HEK293 (cell line): ENCODE results near the gene KIF26B.

ENCODE experiments used
- CTCF ChIA-PET: fragments of 350-600 bp; formaldehyde crosslinking; extraction: SDS; loops from one replicate; lab custom pipeline; 2021; ENCODE audit warnings: antibody characterized with exemption; lab: Yijun Ruan, JAX
- POLR2A ChIA-PET: fragments of 300-600 bp; formaldehyde crosslinking; extraction: SDS; loops from one replicate; lab custom pipeline; 2020; ENCODE audit warnings: antibody characterized with exemption, inconsistent platforms; lab: Yijun Ruan, JAX
- H3K27ac ChIP-seq: fragments of 200-500 bp; sonication (Bioruptor generic); 2 replicates; pipeline ENCODE4 v1.5.1; 2014; ENCODE audit warnings: low read depth, low read length, control low read depth, inconsistent platforms; ENCODE audit errors: extremely low read depth
- H3K36me3 ChIP-seq, 2 experiments: fragments of 200-500 bp in 1 of 2; sonication (Bioruptor generic) in 1 of 2; 1 replicate in 1 of 2; 2 replicates in 1 of 2; pipeline ENCODE4 v1.5.1; 2014 to 2017; ENCODE audit warnings: inconsistent platforms in 2 of 2, low read length in 2 of 2; ENCODE audit not compliant: control insufficient read depth in 2 of 2, insufficient read depth in 1 of 2
- H3K4me1 ChIP-seq: fragments of 200-500 bp; sonication (Bioruptor generic); 2 replicates; pipeline ENCODE4 v1.5.1; 2014; ENCODE audit warnings: mild to moderate bottlenecking, low read length, inconsistent platforms; ENCODE audit not compliant: control insufficient read depth, insufficient read depth
- H3K4me3 ChIP-seq: 2 replicates; pipeline ENCODE4 v1.5.1; 2011; ENCODE audit warnings: low read depth, mild to moderate bottlenecking, control low read depth, low read length, moderate library complexity
- H3K9me3 ChIP-seq: fragments of 200-500 bp; sonication (Bioruptor generic); 2 replicates; pipeline ENCODE4 v1.5.1; 2014; ENCODE audit warnings: low read depth, low read length, inconsistent platforms; ENCODE audit not compliant: control insufficient read depth, insufficient read depth
- REPIN1 ChIP-seq: fragments of 450-650 bp; formaldehyde crosslinking; IDR thresholded peaks from 2 replicates; pipeline ENCODE4 v1.5.1; 2017; ENCODE audit warnings: missing biosample characterization, missing genetic modification characterization, low read depth
- ZBTB48 ChIP-seq: fragments of 450-650 bp; formaldehyde crosslinking; IDR thresholded peaks from 2 replicates; pipeline ENCODE4 v1.5.1; 2016; ENCODE audit warnings: missing biosample characterization, missing genetic modification characterization
- ZBTB8A ChIP-seq: fragments of 450-650 bp; formaldehyde crosslinking; IDR thresholded peaks from 2 replicates; pipeline ENCODE4 v1.5.1; 2016; ENCODE audit warnings: missing biosample characterization, missing genetic modification characterization
- ZFHX2 ChIP-seq: fragments of 450-650 bp; formaldehyde crosslinking; conservative IDR thresholded peaks from 2 replicates; pipeline ENCODE4 v1.5.1; 2016; ENCODE audit warnings: missing biosample characterization, missing genetic modification characterization
- ZNF24 ChIP-seq: fragments of 450-650 bp; formaldehyde crosslinking; IDR thresholded peaks from 2 replicates; pipeline ENCODE4 v1.5.1; 2016; ENCODE audit warnings: missing biosample characterization, missing genetic modification characterization
- ZNF248 ChIP-seq: fragments of 450-650 bp; formaldehyde crosslinking; IDR thresholded peaks from 2 replicates; pipeline ENCODE4 v1.5.1; 2017; ENCODE audit warnings: missing biosample characterization, missing genetic modification characterization
- ZNF274 ChIP-seq, 2 experiments: fragments of 200-500 bp in 1 of 2; fragments of 450-650 bp in 1 of 2; sonication (Bioruptor generic) in 1 of 2; formaldehyde crosslinking in 1 of 2; IDR thresholded peaks; 2 replicates each; pipeline versions ENCODE4 v1.5.1 to v1.6.1; 2014 to 2016; ENCODE audit warnings: borderline replicate concordance in 1 of 2, inconsistent platforms in 1 of 2, low read length in 1 of 2, missing biosample characterization in 1 of 2, missing genetic modification characterization in 1 of 2
- ZNF660 ChIP-seq: fragments of 450-650 bp; IDR thresholded peaks from 2 replicates; pipeline ENCODE4 v1.5.1; 2018; ENCODE audit warnings: missing biosample characterization, mild to moderate bottlenecking, missing genetic modification characterization
- ZNF701 ChIP-seq: fragments of 450-650 bp; formaldehyde crosslinking; IDR thresholded peaks from 2 replicates; pipeline ENCODE4 v1.5.1; 2016; ENCODE audit warnings: missing biosample characterization, missing genetic modification characterization
- ZNF776 ChIP-seq: fragments of 450-650 bp; formaldehyde crosslinking; IDR thresholded peaks from 2 replicates; pipeline ENCODE4 v1.5.0; 2017; ENCODE audit warnings: missing biosample characterization, missing genetic modification characterization, borderline replicate concordance
- ZNF830 ChIP-seq: fragments of 450-650 bp; IDR thresholded peaks from 2 replicates; pipeline ENCODE4 v1.5.0; 2018; ENCODE audit warnings: missing biosample characterization, missing genetic modification characterization, low read depth, mild to moderate bottlenecking, moderate library complexity
- TF ChIP-seq, protein P1 (sequence below): fragments of 450-650 bp; formaldehyde crosslinking; IDR thresholded peaks from 2 replicates; pipeline ENCODE4 v1.5.1; 2016; ENCODE audit warnings: missing biosample characterization, missing genetic modification characterization
- TF ChIP-seq, protein P2 (sequence below): fragments of 450-650 bp; formaldehyde crosslinking; IDR thresholded peaks from 2 replicates; pipeline ENCODE4 v1.5.1; 2016; ENCODE audit warnings: missing biosample characterization, missing genetic modification characterization, borderline replicate concordance
- TF ChIP-seq, protein P3 (sequence below): fragments of 450-650 bp; formaldehyde crosslinking; IDR thresholded peaks from 2 replicates; pipeline ENCODE4 v1.5.1; 2016; ENCODE audit warnings: missing biosample characterization, missing genetic modification characterization

KIF26B gene

DNA sequence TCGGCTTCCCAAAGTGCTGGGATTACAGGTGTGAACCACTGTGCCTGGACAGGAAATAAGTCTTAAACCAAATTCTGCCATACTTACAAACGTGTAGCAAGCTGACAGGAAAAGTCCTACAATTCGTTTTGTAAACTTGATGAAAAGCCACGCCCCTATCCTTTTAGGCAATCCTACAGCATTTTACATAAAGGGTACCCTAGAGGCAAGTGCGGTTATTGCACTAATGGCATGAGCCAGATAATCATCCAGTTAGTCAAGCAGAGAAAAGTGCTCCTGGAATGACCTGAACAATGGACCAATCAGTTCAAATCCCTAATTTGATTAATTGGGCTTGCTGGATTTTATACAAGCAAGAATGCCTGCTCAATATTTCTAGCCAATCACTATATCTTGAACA, 338.2 kb downstream of the KIF26B start (continued):
- TF ChIP-seq, protein P1, sequence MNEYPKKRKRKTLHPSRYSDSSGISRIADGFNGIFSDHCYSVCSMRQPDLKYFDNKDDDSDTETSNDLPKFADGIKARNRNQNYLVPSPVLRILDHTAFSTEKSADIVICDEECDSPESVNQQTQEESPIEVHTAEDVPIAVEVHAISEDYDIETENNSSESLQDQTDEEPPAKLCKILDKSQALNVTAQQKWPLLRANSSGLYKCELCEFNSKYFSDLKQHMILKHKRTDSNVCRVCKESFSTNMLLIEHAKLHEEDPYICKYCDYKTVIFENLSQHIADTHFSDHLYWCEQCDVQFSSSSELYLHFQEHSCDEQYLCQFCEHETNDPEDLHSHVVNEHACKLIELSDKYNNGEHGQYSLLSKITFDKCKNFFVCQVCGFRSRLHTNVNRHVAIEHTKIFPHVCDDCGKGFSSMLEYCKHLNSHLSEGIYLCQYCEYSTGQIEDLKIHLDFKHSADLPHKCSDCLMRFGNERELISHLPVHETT (tag by site-specific recombination), result no peak
- no peak for TF ChIP-seq ZFHX2
- TF ChIP-seq ZBTB48 (tag by site-specific recombination), result no peak

DNA sequence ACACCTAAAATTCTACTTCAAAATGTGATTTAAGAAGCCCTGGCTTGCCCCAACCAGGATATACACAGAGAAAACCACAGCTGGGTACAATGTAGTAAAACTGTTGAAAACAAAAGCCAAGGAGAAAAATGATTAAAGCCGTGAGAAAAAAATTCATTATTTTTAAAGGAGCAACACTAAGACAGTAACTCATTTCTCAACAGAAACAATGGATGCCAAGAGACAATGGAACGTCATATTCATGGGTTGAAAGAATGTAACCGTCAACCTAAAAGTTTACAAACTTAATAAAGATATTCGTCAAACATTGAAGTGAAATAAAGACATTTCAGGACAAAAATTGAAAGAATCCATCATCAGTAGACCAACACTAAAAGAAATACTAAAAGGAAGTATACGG, 340.9 kb downstream of the KIF26B start:
- no peaks in the 10 kb centered on the region for H3K4me1 ChIP-seq
- no peak overlapping the region for H3K27ac ChIP-seq
- TF ChIP-seq ZNF248 (tag by site-specific recombination) (no peak), ZNF274 (IDR thresholded peaks at IDR 0.05; ENCODE audit: low read length) (no peak), ZNF274 (tag by site-specific recombination; IDR thresholded peaks at IDR 0.05; ENCODE audit: borderline replicate concordance) (no peak), ZNF830 (tag by site-specific recombination) (no peak)
- ChIA-PET POLR2A (no interaction called here), CTCF (no interaction called here)
- H3K9me3 ChIP-seq, result no peaks in the 10 kb centered on the region
- no peaks in the 10 kb centered on the region for H3K36me3 ChIP-seq
- H3K4me3 ChIP-seq, result no peak overlapping the region

DNA sequence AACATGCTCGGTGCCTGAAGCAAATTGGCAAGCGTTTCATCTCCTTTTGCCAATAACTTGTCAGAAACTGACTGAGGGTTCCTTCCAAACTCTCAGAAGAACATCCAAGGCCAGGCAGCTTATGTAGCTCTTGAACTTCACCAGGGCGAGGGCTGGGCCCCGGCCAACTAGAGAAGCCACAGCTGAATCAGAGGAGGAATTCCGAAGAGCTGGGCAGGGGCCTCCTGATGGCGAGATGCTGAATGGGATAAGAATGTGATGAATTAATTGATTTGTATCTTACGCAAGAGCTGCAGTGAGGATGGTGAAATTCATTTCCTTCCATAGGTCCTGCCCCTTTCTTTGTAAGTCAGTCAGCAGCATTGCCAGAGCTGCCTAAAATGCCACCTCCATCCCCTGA, 345.8 kb downstream of the KIF26B start:
- CTCF ChIA-PET, result no interaction called here
- no peaks in the 10 kb centered on the region for H3K36me3 ChIP-seq
- H3K9me3 ChIP-seq, result no peaks in the 10 kb centered on the region
- no peaks in the 10 kb centered on the region for H3K4me1 ChIP-seq
- POLR2A ChIA-PET, result no interaction called here
- no peak overlapping the region for H3K4me3 ChIP-seq
- TF ChIP-seq REPIN1 (tag by site-specific recombination) (no peak), ZNF24 (tag by site-specific recombination) (no peak), ZNF776 (tag by site-specific recombination) (no peak), ZBTB8A (no peak)
- TF ChIP-seq, protein P2, sequence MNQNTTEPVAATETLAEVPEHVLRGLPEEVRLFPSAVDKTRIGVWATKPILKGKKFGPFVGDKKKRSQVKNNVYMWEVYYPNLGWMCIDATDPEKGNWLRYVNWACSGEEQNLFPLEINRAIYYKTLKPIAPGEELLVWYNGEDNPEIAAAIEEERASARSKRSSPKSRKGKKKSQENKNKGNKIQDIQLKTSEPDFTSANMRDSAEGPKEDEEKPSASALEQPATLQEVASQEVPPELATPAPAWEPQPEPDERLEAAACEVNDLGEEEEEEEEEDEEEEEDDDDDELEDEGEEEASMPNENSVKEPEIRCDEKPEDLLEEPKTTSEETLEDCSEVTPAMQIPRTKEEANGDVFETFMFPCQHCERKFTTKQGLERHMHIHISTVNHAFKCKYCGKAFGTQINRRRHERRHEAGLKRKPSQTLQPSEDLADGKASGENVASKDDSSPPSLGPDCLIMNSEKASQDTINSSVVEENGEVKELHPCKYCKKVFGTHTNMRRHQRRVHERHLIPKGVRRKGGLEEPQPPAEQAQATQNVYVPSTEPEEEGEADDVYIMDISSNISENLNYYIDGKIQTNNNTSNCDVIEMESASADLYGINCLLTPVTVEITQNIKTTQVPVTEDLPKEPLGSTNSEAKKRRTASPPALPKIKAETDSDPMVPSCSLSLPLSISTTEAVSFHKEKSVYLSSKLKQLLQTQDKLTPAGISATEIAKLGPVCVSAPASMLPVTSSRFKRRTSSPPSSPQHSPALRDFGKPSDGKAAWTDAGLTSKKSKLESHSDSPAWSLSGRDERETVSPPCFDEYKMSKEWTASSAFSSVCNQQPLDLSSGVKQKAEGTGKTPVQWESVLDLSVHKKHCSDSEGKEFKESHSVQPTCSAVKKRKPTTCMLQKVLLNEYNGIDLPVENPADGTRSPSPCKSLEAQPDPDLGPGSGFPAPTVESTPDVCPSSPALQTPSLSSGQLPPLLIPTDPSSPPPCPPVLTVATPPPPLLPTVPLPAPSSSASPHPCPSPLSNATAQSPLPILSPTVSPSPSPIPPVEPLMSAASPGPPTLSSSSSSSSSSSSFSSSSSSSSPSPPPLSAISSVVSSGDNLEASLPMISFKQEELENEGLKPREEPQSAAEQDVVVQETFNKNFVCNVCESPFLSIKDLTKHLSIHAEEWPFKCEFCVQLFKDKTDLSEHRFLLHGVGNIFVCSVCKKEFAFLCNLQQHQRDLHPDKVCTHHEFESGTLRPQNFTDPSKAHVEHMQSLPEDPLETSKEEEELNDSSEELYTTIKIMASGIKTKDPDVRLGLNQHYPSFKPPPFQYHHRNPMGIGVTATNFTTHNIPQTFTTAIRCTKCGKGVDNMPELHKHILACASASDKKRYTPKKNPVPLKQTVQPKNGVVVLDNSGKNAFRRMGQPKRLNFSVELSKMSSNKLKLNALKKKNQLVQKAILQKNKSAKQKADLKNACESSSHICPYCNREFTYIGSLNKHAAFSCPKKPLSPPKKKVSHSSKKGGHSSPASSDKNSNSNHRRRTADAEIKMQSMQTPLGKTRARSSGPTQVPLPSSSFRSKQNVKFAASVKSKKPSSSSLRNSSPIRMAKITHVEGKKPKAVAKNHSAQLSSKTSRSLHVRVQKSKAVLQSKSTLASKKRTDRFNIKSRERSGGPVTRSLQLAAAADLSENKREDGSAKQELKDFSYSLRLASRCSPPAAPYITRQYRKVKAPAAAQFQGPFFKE (tag by site-specific recombination), result no peak
- H3K27ac ChIP-seq, result no peak overlapping the region

DNA sequence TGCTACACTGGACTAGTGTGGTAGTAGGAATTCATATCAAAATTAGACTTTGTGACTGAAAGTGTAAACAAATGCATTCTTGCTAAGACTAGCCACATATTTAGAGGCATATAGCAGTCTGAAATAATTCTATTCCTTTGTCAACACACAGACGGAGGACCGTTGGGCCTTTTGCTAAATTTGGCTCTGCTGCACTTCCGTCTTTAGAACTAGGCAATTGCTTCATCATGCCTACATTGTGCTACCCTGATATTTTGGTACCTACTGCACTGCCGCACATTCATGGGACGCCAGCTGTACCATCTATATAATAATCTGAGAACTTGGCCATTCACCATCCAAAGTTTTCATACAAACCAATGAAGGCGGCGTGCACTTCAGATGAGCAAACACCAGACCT, 346.8 kb downstream of the KIF26B start:
- no peaks in the 10 kb centered on the region for H3K9me3 ChIP-seq
- no peak overlapping the region for H3K4me3 ChIP-seq
- ChIA-PET CTCF (no interaction called here), POLR2A (no interaction called here)
- no peak for TF ChIP-seq ZNF701 (tag by site-specific recombination)
- no peak for TF ChIP-seq ZNF660 (tag by site-specific recombination)
- TF ChIP-seq, protein P3, sequence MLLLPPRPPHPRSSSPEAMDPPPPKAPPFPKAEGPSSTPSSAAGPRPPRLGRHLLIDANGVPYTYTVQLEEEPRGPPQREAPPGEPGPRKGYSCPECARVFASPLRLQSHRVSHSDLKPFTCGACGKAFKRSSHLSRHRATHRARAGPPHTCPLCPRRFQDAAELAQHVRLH, result no peak
- H3K4me1 ChIP-seq, result no peaks in the 10 kb centered on the region
- no peak overlapping the region for H3K27ac ChIP-seq
- H3K36me3 ChIP-seq, result no peaks in the 10 kb centered on the region
